DMS153 (cell line): Measurements from ENCODE around the gene HNRNPH1.

Experiments
- DNase-seq: peaks from one replicate; lab custom pipeline; 2025; lab: John Stamatoyannopoulos, UW

Gene HNRNPH1

GRCh38 chr5:179603308-179603707 lies 20.2 kb downstream of the HNRNPH1 start:
- DNase-seq, result no peak

GRCh38 chr5:179601871-179602625 lies 21.4 kb downstream of the HNRNPH1 start:
- no peak for DNase-seq

- no peak for DNase-seq
Observed at GRCh38 chr5:179599973-179600372, 23.5 kb downstream of the HNRNPH1 start.

GRCh38 chr5:179599566-179599965 lies 23.9 kb downstream of the HNRNPH1 start:
- DNase-seq, result no peak

GRCh38 chr5:179599100-179599499 lies 24.4 kb downstream of the HNRNPH1 start:
- no peak for DNase-seq

GRCh38 chr5:179596421-179596820 lies 27.1 kb downstream of the HNRNPH1 start:
- no peak for DNase-seq

GRCh38 chr5:179595916-179596315 lies 27.6 kb downstream of the HNRNPH1 start:
- no peak for DNase-seq

- DNase-seq, result no peak
Observed at GRCh38 chr5:179588166-179588565, 35.3 kb downstream of the HNRNPH1 start.

GRCh38 chr5:179585941-179586401 lies 37.5 kb downstream of the HNRNPH1 start:
- DNase-seq, result no peak

GRCh38 chr5:179577286-179577960 lies 46.0 kb downstream of the HNRNPH1 start:
- DNase-seq, result no peak

GRCh38 chr5:179572386-179572785 lies 51.1 kb downstream of the HNRNPH1 start:
- no peak for DNase-seq

- DNase-seq, result no peak
Observed at GRCh38 chr5:179568721-179569120, 54.8 kb downstream of the HNRNPH1 start.

GRCh38 chr5:179564526-179564925 lies 58.9 kb downstream of the HNRNPH1 start:
- no peak for DNase-seq
